ENCODE data around the gene AOPEP.

GRCh38 chr9:94754976-94755475 is 28.5 kb downstream of the AOPEP start:
- TF ChIP-seq CTCF (IDR thresholded peaks at IDR 0.05) (no peak), POLR2A (IDR thresholded peaks at IDR 0.05) (no peak), EP300 (IDR thresholded peaks at IDR 0.05) (no peak), POLR2AphosphoS5 (IDR thresholded peaks at IDR 0.05) (no peak)

All from sigmoid colon (tissue), 4 donors.